ENCODE data around the gene KIF18A. TPM values are rescaled to one million over a fixed set of nuclear protein-coding genes. Genes with fewer than 3 reads are reported as not detected.

The KIF18A gene
- total RNA-seq, 1 experiment from 2014 or later: 27.5 TPM

Other genes with a start within 250 kb of the KIF18A start
- 7.0 and 14.4 TPM in 2 replicates for gene METTL15, start 232 bp upstream of the KIF18A start, total RNA-seq (2014; rRNA removed; shearing (Covaris generic))